Peyer's patch (tissue), 4 donors: Measurements from ENCODE around the gene CDON.

Experiments used
- POLR2A ChIP-seq, 2 donors: fragments of 450-650 bp; IDR thresholded peaks; one replicate each; pipeline ENCODE4 v1.5.1; 2017; ENCODE audit warnings: antibody characterized with exemption in 2 of 2, mild to moderate bottlenecking in 2 of 2, moderate library complexity in 2 of 2
- TF ChIP-seq, protein P1 (sequence below), 6 experiments: fragments of 450-650 bp in 4 of 6; fragments of 200-600 bp in 2 of 6; sonication (generic) in 1 of 6; IDR thresholded peaks; one replicate each; pipeline ENCODE4 v1.5.1; 2017 to 2019; ENCODE audit warnings: antibody characterized with exemption in 6 of 6, mild to moderate bottlenecking in 3 of 6, moderate library complexity in 1 of 6

GRCh38 chr11:125957618-125958332 is 104.9 kb downstream of the CDON start:
- TF ChIP-seq, protein P1, sequence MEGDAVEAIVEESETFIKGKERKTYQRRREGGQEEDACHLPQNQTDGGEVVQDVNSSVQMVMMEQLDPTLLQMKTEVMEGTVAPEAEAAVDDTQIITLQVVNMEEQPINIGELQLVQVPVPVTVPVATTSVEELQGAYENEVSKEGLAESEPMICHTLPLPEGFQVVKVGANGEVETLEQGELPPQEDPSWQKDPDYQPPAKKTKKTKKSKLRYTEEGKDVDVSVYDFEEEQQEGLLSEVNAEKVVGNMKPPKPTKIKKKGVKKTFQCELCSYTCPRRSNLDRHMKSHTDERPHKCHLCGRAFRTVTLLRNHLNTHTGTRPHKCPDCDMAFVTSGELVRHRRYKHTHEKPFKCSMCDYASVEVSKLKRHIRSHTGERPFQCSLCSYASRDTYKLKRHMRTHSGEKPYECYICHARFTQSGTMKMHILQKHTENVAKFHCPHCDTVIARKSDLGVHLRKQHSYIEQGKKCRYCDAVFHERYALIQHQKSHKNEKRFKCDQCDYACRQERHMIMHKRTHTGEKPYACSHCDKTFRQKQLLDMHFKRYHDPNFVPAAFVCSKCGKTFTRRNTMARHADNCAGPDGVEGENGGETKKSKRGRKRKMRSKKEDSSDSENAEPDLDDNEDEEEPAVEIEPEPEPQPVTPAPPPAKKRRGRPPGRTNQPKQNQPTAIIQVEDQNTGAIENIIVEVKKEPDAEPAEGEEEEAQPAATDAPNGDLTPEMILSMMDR (IDR thresholded peaks at IDR 0.05): no peak
- TF ChIP-seq POLR2A (IDR thresholded peaks at IDR 0.05): no peak
